CD14-positive monocyte (primary cell): ENCODE data around the gene VSTM2B. TPM values are rescaled to one million over a fixed set of nuclear protein-coding genes. Genes with fewer than 3 reads are reported as not detected.
A peak's percentile ranks its signal among the peaks of the same experiment; 100 is the strongest.

Experiments used
- DNase-seq, 3 donors: peaks; one replicate each; pipeline ENCODE4 v3.0.0-alpha.2; 2011 to 2022
- H2AFZ ChIP-seq: 2 replicates; pipeline ENCODE4 v1.6.0; 2012; ENCODE audit warnings: mild to moderate bottlenecking, low read depth, low read length, inconsistent platforms; ENCODE audit not compliant: insufficient read depth, poor library complexity, severe bottlenecking
- H3K27ac ChIP-seq, 2 donors: 1 replicate in 1 of 2; 2 replicates in 1 of 2; pipeline ENCODE4 v1.5.1; 2012 to 2013; ENCODE audit warnings: low read length in 2 of 2, control low read depth in 1 of 2, inconsistent platforms in 1 of 2, low read depth in 1 of 2, mild to moderate bottlenecking in 1 of 2
- H3K27me3 ChIP-seq, 2 donors: one replicate each; pipeline versions ENCODE4 v1.6.0 to v1.6.1; 2011 to 2013; ENCODE audit warnings: low read length in 2 of 2; ENCODE audit not compliant: control insufficient read depth in 2 of 2, insufficient read depth in 2 of 2
- H3K36me3 ChIP-seq, 2 donors: replicated peaks in 1 of 2; 1 replicate in 1 of 2; 2 replicates in 1 of 2; pipeline versions ENCODE4 v1.5.1 to v1.6.1; 2012 to 2013; ENCODE audit warnings: low read length in 2 of 2, control low read depth in 1 of 2, inconsistent platforms in 1 of 2, mild to moderate bottlenecking in 1 of 2; ENCODE audit not compliant: insufficient read depth in 2 of 2, control insufficient read depth in 1 of 2
- H3K4me1 ChIP-seq, 2 donors: 1 replicate in 1 of 2; 2 replicates in 1 of 2; pipeline versions ENCODE4 v1.5.1 to v1.6.1; 2012 to 2013; ENCODE audit warnings: low read length in 2 of 2, control low read depth in 1 of 2, inconsistent platforms in 1 of 2, mild to moderate bottlenecking in 1 of 2, moderate library complexity in 1 of 2; ENCODE audit not compliant: insufficient read depth in 2 of 2, control insufficient read depth in 1 of 2
- H3K4me2 ChIP-seq: replicated peaks from 2 replicates; pipeline ENCODE3; 2012; ENCODE audit warnings: low read length, moderate library complexity, mild to moderate bottlenecking; ENCODE audit not compliant: poor library complexity, severe bottlenecking; ENCODE audit errors: extremely low read depth
- H3K4me3 ChIP-seq, 3 experiments: fragments of 200-600 bp in 1 of 3; sonication (generic) in 1 of 3; replicated peaks in 1 of 3; 1 replicate in 2 of 3; 2 replicates in 1 of 3; pipeline ENCODE4 v1.5.1; 2011 to 2013; ENCODE audit warnings: low read length in 3 of 3, mild to moderate bottlenecking in 3 of 3, control low read depth in 2 of 3, low read depth in 2 of 3, inconsistent platforms in 1 of 3, moderate library complexity in 1 of 3
- H3K79me2 ChIP-seq: 2 replicates; pipeline ENCODE4 v1.6.0; 2012; ENCODE audit warnings: mild to moderate bottlenecking, control low read depth, inconsistent platforms, low read length, moderate library complexity; ENCODE audit not compliant: insufficient read depth
- H3K9ac ChIP-seq: 2 replicates; pipeline ENCODE4 v1.6.0; 2017; ENCODE audit warnings: low read length, mild to moderate bottlenecking; ENCODE audit not compliant: insufficient read depth, poor library complexity, severe bottlenecking
- H3K9me3 ChIP-seq, 2 donors: replicated peaks in 1 of 2; 1 replicate in 1 of 2; 2 replicates in 1 of 2; pipeline versions ENCODE4 v1.5.1 to v1.6.1; 2012 to 2013; ENCODE audit warnings: low read length in 2 of 2, control low read depth in 1 of 2; ENCODE audit not compliant: control insufficient read depth in 1 of 2, insufficient read depth in 1 of 2
- H4K20me1 ChIP-seq: 2 replicates; pipeline ENCODE4 v1.6.0; 2012; ENCODE audit warnings: mild to moderate bottlenecking, low read length, control low read depth, moderate library complexity; ENCODE audit not compliant: insufficient read depth
- H3K27ac Mint-ChIP-seq, 7 donors: one replicate each; pipeline ENCODE4 v1.8.0; 2020; ENCODE audit warnings: mild to moderate bottlenecking in 7 of 7, mixed read lengths in 7 of 7, moderate library complexity in 6 of 7, inconsistent platforms in 2 of 7
- H3K27me3 Mint-ChIP-seq, 3 donors: one replicate each; pipeline ENCODE4 v1.8.0; 2021 to 2022; ENCODE audit warnings: low read depth in 3 of 3, mild to moderate bottlenecking in 3 of 3, mixed read lengths in 3 of 3, moderate library complexity in 3 of 3, inconsistent platforms in 1 of 3
- H3K36me3 Mint-ChIP-seq, 2 donors: one replicate each; pipeline ENCODE4 v1.8.0; 2020; ENCODE audit warnings: mixed read lengths in 2 of 2, inconsistent platforms in 1 of 2, mild to moderate bottlenecking in 1 of 2
- H3K4me1 Mint-ChIP-seq: one replicate; pipeline ENCODE4 v1.8.0; 2020; ENCODE audit warnings: mild to moderate bottlenecking, mixed read lengths
- H3K4me3 Mint-ChIP-seq, 2 donors: one replicate each; pipeline ENCODE4 v1.8.0; 2020; ENCODE audit warnings: mild to moderate bottlenecking in 2 of 2, mixed read lengths in 2 of 2, moderate library complexity in 1 of 2
- H3K9me3 Mint-ChIP-seq, 7 donors: one replicate each; pipeline ENCODE4 v1.8.0; 2020 to 2022; ENCODE audit warnings: mixed read lengths in 7 of 7, mild to moderate bottlenecking in 6 of 7, moderate library complexity in 6 of 7, inconsistent platforms in 2 of 7
- WGBS: methylation state at CpG from one replicate; pipeline ENCODE4 v1.1.5; 2013; ENCODE audit warnings: missing lambda C conversion rate; ENCODE audit not compliant: insufficient coverage; 5-methylcytosine and 5-hydroxymethylcytosine counted together
- intact Hi-C, 2 donors: fragments of 100-400 bp; cut with micrococcal nuclease; formaldehyde crosslinking; loops; one replicate each; pipeline versions ENCODE4 v1.15.0 to v1.15.1; 2023
- polyA plus RNA-seq, 3 donors: library from polyadenylated mRNA; depleted of rRNA in 1 of 3; unstranded in 2 of 3; stranded (reverse) in 1 of 3; fragments of 300-500 nt in 2 of 3; fragments of >200 nt in 1 of 3; fragmentation: Illumina TruSeq in 2 of 3; gene quantifications; 1 replicate in 2 of 3; 2 replicates in 1 of 3; pipeline ENCODE4 v1.2.3, GENCODE V29; 2012 to 2021
- TF ChIP-seq, protein P1 (sequence below): fragments of 200-600 bp; IDR thresholded peaks from one replicate; pipeline ENCODE4 v1.8.0; 2022; ENCODE audit warnings: antibody characterized with exemption, mild to moderate bottlenecking

Gene VSTM2B
- polyA plus RNA-seq, 3 donors: not detected

DNA sequence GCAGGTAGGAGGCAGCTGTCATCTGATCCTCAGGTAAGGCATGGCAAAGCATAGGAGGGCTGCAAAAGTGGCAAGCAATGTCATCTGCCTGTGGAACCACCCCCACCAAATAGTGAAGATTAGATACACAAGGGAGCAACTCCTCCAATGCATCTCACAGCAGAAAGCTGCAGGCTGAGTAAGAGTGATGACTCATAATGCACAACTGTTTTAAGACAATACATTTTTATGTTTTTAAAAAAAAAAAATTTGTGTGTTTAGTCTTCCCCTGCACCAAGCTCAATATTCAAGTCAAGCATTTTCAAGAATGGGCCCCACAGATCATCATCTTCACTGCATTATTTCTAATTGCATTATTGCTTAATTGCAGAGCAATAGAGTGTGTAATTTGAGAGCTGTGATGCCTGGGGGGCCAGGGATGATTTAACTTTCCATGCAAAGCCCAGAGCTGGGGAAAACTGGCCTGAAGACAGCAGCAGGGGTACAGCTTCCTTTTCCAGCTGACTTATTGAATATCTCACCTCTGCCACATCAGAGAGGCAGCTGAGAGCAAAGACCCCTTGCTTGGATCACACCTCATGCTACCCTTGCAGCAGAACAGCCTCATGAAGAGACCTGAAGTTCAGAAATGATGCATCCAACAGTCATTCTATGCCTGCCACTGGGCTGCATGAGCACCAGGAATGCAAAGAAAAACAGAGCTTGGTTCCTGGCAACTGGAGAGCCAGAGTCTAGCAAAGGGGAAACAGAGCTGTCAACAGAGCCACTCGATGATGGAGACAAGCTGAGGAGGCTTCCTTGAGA is 57.6 kb downstream of the VSTM2B start:
- WGBS: no CpG with 5 or more reads among the region's 1 CpG
- peak overlapping the region in 1 of 7 donors; percentile 4 for H3K27ac Mint-ChIP-seq
- Histone ChIP-seq H3K36me3 (no peaks in the 10 kb centered on the region), H3K4me3 (no peak overlapping the region), H3K79me2 (no peaks in the 10 kb centered on the region), H3K4me2 (no peak overlapping the region), H3K4me1 (no peaks in the 10 kb centered on the region), H4K20me1 (no peaks in the 10 kb centered on the region), H3K27me3 (no peaks in the 10 kb centered on the region), H3K9me3 (no peaks in the 10 kb centered on the region), H3K27ac (no peak overlapping the region), H3K9ac (no peak overlapping the region), H2AFZ (no peak overlapping the region)
- H3K4me3 Mint-ChIP-seq: no peak overlapping the region
- H3K36me3 Mint-ChIP-seq: no peaks in the 10 kb centered on the region
- H3K27me3 Mint-ChIP-seq: peaks cover 0 to 11% (median 10%) of the 10 kb centered on the region in 3 donors
- TF ChIP-seq, protein P1, sequence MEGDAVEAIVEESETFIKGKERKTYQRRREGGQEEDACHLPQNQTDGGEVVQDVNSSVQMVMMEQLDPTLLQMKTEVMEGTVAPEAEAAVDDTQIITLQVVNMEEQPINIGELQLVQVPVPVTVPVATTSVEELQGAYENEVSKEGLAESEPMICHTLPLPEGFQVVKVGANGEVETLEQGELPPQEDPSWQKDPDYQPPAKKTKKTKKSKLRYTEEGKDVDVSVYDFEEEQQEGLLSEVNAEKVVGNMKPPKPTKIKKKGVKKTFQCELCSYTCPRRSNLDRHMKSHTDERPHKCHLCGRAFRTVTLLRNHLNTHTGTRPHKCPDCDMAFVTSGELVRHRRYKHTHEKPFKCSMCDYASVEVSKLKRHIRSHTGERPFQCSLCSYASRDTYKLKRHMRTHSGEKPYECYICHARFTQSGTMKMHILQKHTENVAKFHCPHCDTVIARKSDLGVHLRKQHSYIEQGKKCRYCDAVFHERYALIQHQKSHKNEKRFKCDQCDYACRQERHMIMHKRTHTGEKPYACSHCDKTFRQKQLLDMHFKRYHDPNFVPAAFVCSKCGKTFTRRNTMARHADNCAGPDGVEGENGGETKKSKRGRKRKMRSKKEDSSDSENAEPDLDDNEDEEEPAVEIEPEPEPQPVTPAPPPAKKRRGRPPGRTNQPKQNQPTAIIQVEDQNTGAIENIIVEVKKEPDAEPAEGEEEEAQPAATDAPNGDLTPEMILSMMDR: no peak
- no peaks in the 10 kb centered on the region for H3K4me1 Mint-ChIP-seq
- intact Hi-C loops: no loop called here
- H3K9me3 Mint-ChIP-seq: peaks cover 1 to 17% (median 4%) of the 10 kb centered on the region in 7 donors
- DNase-seq: no peak

DNA sequence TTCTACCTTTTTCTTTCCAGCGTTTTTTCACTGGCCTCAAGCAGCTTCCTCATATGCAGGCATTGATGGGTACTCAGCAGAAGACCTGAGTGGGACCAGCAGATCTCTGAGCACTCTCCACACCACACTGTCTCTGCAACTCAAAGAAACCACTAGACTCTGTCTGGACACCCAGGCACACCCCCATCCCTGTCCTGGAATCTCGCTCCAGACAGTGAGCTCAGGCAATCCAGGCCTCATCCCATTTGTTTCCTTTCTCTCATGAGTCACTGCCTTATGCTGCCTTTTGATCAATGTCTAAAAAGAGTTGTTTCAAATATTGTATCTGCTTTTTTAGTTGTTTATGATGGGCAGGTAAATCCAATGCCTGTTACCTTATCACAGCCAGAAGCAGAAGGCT is 60.6 kb downstream of the VSTM2B start:
- H3K4me3 ChIP-seq: no peak overlapping the region
- H3K27ac ChIP-seq: no peak overlapping the region
- H4K20me1 ChIP-seq: no peaks in the 10 kb centered on the region
- Mint-ChIP-seq H3K36me3 (no peaks in the 10 kb centered on the region), H3K4me3 (no peak overlapping the region), H3K4me1 (no peaks in the 10 kb centered on the region), H3K27me3 (peaks cover 0 to 10% (median 7%) of the 10 kb centered on the region in 3 donors), H3K27ac (no peak overlapping the region), H3K9me3 (peaks cover 2 to 22% (median 9%) of the 10 kb centered on the region in 7 donors)
- no peaks in the 10 kb centered on the region for H3K36me3 ChIP-seq
- H3K9ac ChIP-seq: no peak overlapping the region
- no peaks in the 10 kb centered on the region for H3K4me1 ChIP-seq
- no peak for DNase-seq
- no peak overlapping the region for H3K4me2 ChIP-seq
- H3K79me2 ChIP-seq: no peaks in the 10 kb centered on the region
- WGBS: 45% methylated on average over 1 of the region's 2 CpGs
- TF ChIP-seq, protein P1: no peak
- peaks cover 0 to 4% of the 10 kb centered on the region in 2 donors for H3K9me3 ChIP-seq
- no peak overlapping the region for H2AFZ ChIP-seq
- intact Hi-C loops: no loop called here
- no peaks in the 10 kb centered on the region for H3K27me3 ChIP-seq
